Thyroid gland (tissue), 4 donors: ENCODE results near the gene BAZ1B.

ENCODE experiments used
- CTCF ChIP-seq, 6 experiments: fragments of 200-600 bp in 3 of 6; fragments of 450-650 bp in 3 of 6; sonication (generic) in 3 of 6; IDR thresholded peaks; one replicate each; pipeline ENCODE4 v1.5.1; 2016 to 2019; ENCODE audit warnings: antibody characterized with exemption in 6 of 6, mild to moderate bottlenecking in 2 of 6, inconsistent platforms in 1 of 6, moderate library complexity in 1 of 6
- POLR2A ChIP-seq, 2 donors: fragments of 450-650 bp; IDR thresholded peaks; one replicate each; pipeline ENCODE4 v1.6.1; 2017; ENCODE audit warnings: antibody characterized with exemption in 2 of 2, mild to moderate bottlenecking in 2 of 2, moderate library complexity in 1 of 2

- TF ChIP-seq POLR2A (IDR thresholded peaks at IDR 0.05) = no peak
- TF ChIP-seq CTCF (IDR thresholded peaks at IDR 0.05) = no peak
Observed at GRCh38 chr7:73567846-73568685, 46.0 kb upstream of the BAZ1B start.
